SKM-1 (cell line): ENCODE data around the gene SURF6.

Experiments
- DNase-seq: peaks from one replicate; lab custom pipeline; 2025; ENCODE audit not compliant: unreplicated experiment; lab: John Stamatoyannopoulos, UW

The SURF6 gene

GRCh38 chr9:133368249-133368881, 32.4 kb upstream of the SURF6 start:
- DNase-seq = no peak

- DNase-seq = no peak
These were observed 31.8 kb upstream of the SURF6 start for GRCh38 chr9:133367778-133368177.

GRCh38 chr9:133367221-133367620, 31.2 kb upstream of the SURF6 start:
- no peak for DNase-seq

GRCh38 chr9:133366435-133366834, 30.4 kb upstream of the SURF6 start:
- DNase-seq = no peak

GRCh38 chr9:133362359-133363044, 26.5 kb upstream of the SURF6 start:
- no peak for DNase-seq

- DNase-seq = no peak
These were observed 25.6 kb upstream of the SURF6 start for GRCh38 chr9:133361507-133362092.

- no peak for DNase-seq
These were observed 24.7 kb upstream of the SURF6 start for GRCh38 chr9:133360400-133361393.

GRCh38 chr9:133359399-133360175, 23.6 kb upstream of the SURF6 start:
- no peak for DNase-seq

- no peak for DNase-seq
These were observed 21.7 kb upstream of the SURF6 start for GRCh38 chr9:133357656-133358055.

GRCh38 chr9:133356391-133357091, 20.6 kb upstream of the SURF6 start, which contains the start of the genes SURF1 and SURF2:
Gene SURF1, minus strand, starts transcription at chr9:133356487. Its CDS starts 34 bp downstream, at chr9:133356453.
Gene SURF2, plus strand, starts transcription at chr9:133356550. Its CDS starts 43 bp downstream, at chr9:133356593.
- DNase-seq = peak; percentile 45

- no peak for DNase-seq
These were observed 19.9 kb upstream of the SURF6 start for GRCh38 chr9:133355881-133356357.

GRCh38 chr9:133354766-133355165, 18.8 kb upstream of the SURF6 start:
- DNase-seq = no peak

GRCh38 chr9:133353548-133353947, 17.6 kb upstream of the SURF6 start:
- DNase-seq = no peak

GRCh38 chr9:133352635-133353340, 16.8 kb upstream of the SURF6 start:
- DNase-seq = no peak

GRCh38 chr9:133351908-133352634, 16.1 kb upstream of the SURF6 start:
- peak; percentile 74 for DNase-seq

- no peak for DNase-seq
These were observed 15.5 kb upstream of the SURF6 start for GRCh38 chr9:133351526-133351907.

GRCh38 chr9:133349965-133350616, 14.1 kb upstream of the SURF6 start:
- no peak for DNase-seq
